Measurements from ENCODE around the gene ERP44. TPM values are rescaled to one million over a fixed set of nuclear protein-coding genes. Genes with fewer than 3 reads are reported as not detected.
A peak's percentile ranks its signal among the peaks of the same experiment; 100 is the strongest.

Gene ERP44
- total RNA-seq, 1 experiment from 2014 or later: 9.4 TPM

GRCh38 chr9:100100146-100100667 lies 1.4 kb upstream of the ERP44 start:
- DNase-seq (ENCODE audit: low read depth, low spot score) (no peak), ATAC-seq (no peak)
- Histone ChIP-seq H3K9me2 (ENCODE audit: insufficient read depth) (no peaks in the 10 kb centered on the region), H3K36me3 (ENCODE audit: control insufficient read depth in 1 of 2, insufficient read depth in 2 of 2, low read length in 2 of 2) (0 out of 4 replicates have a peak, but pooled peaks cover 0 to under 1% of the 10 kb centered on the region in 2 experiments), H4K20me1 (ENCODE audit: insufficient read depth) (peaks cover 6% of the 10 kb centered on the region; the same call in 1 of the 2 replicates), H3K4me1 (ENCODE audit: control insufficient read depth in 1 of 2, insufficient read depth in 2 of 2, low read length in 2 of 2) (peaks cover 0 to 12% of the 10 kb centered on the region in 2 experiments; a peak in 3 of 4 replicates), H3K9me3 (ENCODE audit: control insufficient read depth in 1 of 2, insufficient read depth in 1 of 2, low read depth in 1 of 2, low read length in 2 of 2) (no peaks in the 10 kb centered on the region), H2AFZ (ENCODE audit: low read depth, low read length, poor library complexity, severe bottlenecking) (peak overlapping the region; percentile 1), H3K9ac (ENCODE audit: low read length) (peak overlapping the region; percentile 55), H3K4me2 (ENCODE audit: low read length) (peak overlapping the region; percentile 91), H3K79me2 (ENCODE audit: insufficient read depth, low read length) (peaks cover 43% of the 10 kb centered on the region), H3K27ac (ENCODE audit: low read depth, low read length) (peak overlapping the region; percentile 73; the same call in 1 of the 2 replicates), H3K4me3 (replicated peaks in 1 of 2; ENCODE audit: low read depth in 1 of 2, low read length in 2 of 2) (peak overlapping the region; percentile 90 to 97), H3K27me3 (ENCODE audit: insufficient read depth, low read length) (no peaks in the 10 kb centered on the region)
- intact Hi-C loops (cut with micrococcal nuclease): no loop called here
- RAD21 ChIA-PET (ENCODE audit: low non-redundant PET in 1 of 2, low total read pairs in 2 of 2, uncharacterized antibody in 2 of 2, unreplicated experiment in 2 of 2): no interaction called here
- CTCF ChIA-PET: no interaction called here
- POLR2A ChIA-PET: no interaction called here
- TF ChIP-seq EZH2phosphoT487 (IDR thresholded peaks at IDR 0.05; ENCODE audit: borderline replicate concordance) (no peak), CEBPB (IDR thresholded peaks at IDR 0.05; ENCODE audit: low read depth) (no peak), TCF7L2 (IDR thresholded peaks at IDR 0.05; ENCODE audit: borderline replicate concordance, extremely low read depth, insufficient read depth, insufficient read length) (no peak), JUND (IDR thresholded peaks at IDR 0.05) (no peak), ZBTB33 (IDR thresholded peaks at IDR 0.05; ENCODE audit: extremely low read depth, insufficient replicate concordance, low read length) (no peak), EGR1 (IDR thresholded peaks at IDR 0.05; ENCODE audit: low read depth) (no peak)
- TF ChIP-seq, protein P1, sequence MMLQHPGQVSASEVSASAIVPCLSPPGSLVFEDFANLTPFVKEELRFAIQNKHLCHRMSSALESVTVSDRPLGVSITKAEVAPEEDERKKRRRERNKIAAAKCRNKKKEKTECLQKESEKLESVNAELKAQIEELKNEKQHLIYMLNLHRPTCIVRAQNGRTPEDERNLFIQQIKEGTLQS (IDR thresholded peaks at IDR 0.05): no peak
- no TSS peak for BruUV-seq (replicated peaks)

Data from HCT116 (cell line).